RWPE2 (cell line): ENCODE measurements around the gene ST8SIA6.

Source experiments
- ATAC-seq: fragments of 200-7000 bp; cut with Tn5 transposase; 3 replicates; pipeline ENCODE4 v1.9.1; 2021; ENCODE audit warnings: low read depth
- DNase-seq: peaks from one replicate; pipeline ENCODE4 v3.0.0-alpha.2; 2020; ENCODE audit warnings: low spot score
- H3K27ac ChIP-seq: fragments of 450-650 bp; 2 replicates; pipeline ENCODE4 v1.5.1; 2017; ENCODE audit warnings: mild to moderate bottlenecking; ENCODE audit not compliant: poor library complexity, severe bottlenecking
- H3K27me3 ChIP-seq: fragments of 250-450 bp; sonication (Bioruptor Pico); 2 replicates; pipeline ENCODE4 v1.5.1; 2021; ENCODE audit warnings: mild to moderate bottlenecking, moderate library complexity; ENCODE audit not compliant: insufficient read depth, poor library complexity, severe bottlenecking
- H3K36me3 ChIP-seq: fragments of 250-450 bp; sonication (Bioruptor Pico); 2 replicates; pipeline ENCODE4 v1.5.1; 2020; ENCODE audit warnings: low read depth, mild to moderate bottlenecking, moderate library complexity
- H3K4me1 ChIP-seq: fragments of 250-450 bp; sonication (Bioruptor Pico); 2 replicates; pipeline ENCODE4 v1.5.1; 2021; ENCODE audit warnings: mild to moderate bottlenecking, moderate library complexity; ENCODE audit not compliant: insufficient read depth, poor library complexity, severe bottlenecking
- H3K4me3 ChIP-seq: fragments of 250-450 bp; sonication (Bioruptor Pico); 2 replicates; pipeline ENCODE4 v1.5.1; 2021; ENCODE audit warnings: mild to moderate bottlenecking, moderate library complexity; ENCODE audit not compliant: severe bottlenecking
- H3K9me3 ChIP-seq: fragments of 250-450 bp; sonication (Bioruptor Pico); 2 replicates; pipeline ENCODE4 v1.5.1; 2021; ENCODE audit warnings: mild to moderate bottlenecking, moderate library complexity; ENCODE audit not compliant: severe bottlenecking
- CTCF ChIP-seq: fragments of 450-650 bp; IDR thresholded peaks from one replicate; pipeline ENCODE4 v1.5.1; 2017; ENCODE audit warnings: mild to moderate bottlenecking, moderate library complexity; ENCODE audit not compliant: poor library complexity, severe bottlenecking

Gene ST8SIA6

GRCh38 chr10:17428351-17429097, 25.9 kb downstream of the ST8SIA6 start:
- no peak for TF ChIP-seq CTCF
- no peak overlapping the region for H3K4me3 ChIP-seq
- H3K4me1 ChIP-seq, result no peaks in the 10 kb centered on the region
- DNase-seq (no peak), ATAC-seq (no peak)
- H3K9me3 ChIP-seq, result no peaks in the 10 kb centered on the region
- no peaks in the 10 kb centered on the region for H3K27me3 ChIP-seq
- H3K27ac ChIP-seq, result no peak overlapping the region
- no peaks in the 10 kb centered on the region for H3K36me3 ChIP-seq

GRCh38 chr10:17427666-17428350, 26.6 kb downstream of the ST8SIA6 start:
- no peak for DNase-seq
- H3K4me3 ChIP-seq, result no peak overlapping the region
- TF ChIP-seq CTCF, result no peak

GRCh38 chr10:17427201-17427600, 27.2 kb downstream of the ST8SIA6 start:
- Histone ChIP-seq H3K9me3 (no peaks in the 10 kb centered on the region), H3K4me1 (no peaks in the 10 kb centered on the region), H3K27me3 (no peaks in the 10 kb centered on the region), H3K4me3 (no peak overlapping the region), H3K27ac (no peak overlapping the region), H3K36me3 (no peaks in the 10 kb centered on the region)
- DNase-seq (no peak), ATAC-seq (no peak)
- TF ChIP-seq CTCF, result no peak

More at GRCh38 chr10:17427666-17428350, 26.6 kb downstream of the ST8SIA6 start:
- H3K36me3 ChIP-seq, result no peaks in the 10 kb centered on the region
- H3K27ac ChIP-seq, result no peak overlapping the region
- no peak for ATAC-seq
- H3K9me3 ChIP-seq, result no peaks in the 10 kb centered on the region
- no peaks in the 10 kb centered on the region for H3K4me1 ChIP-seq
- no peaks in the 10 kb centered on the region for H3K27me3 ChIP-seq

GRCh38 chr10:17426263-17426750, 28.1 kb downstream of the ST8SIA6 start:
- ATAC-seq, result no peak
- Histone ChIP-seq H3K27me3 (no peaks in the 10 kb centered on the region), H3K27ac (no peak overlapping the region), H3K9me3 (no peaks in the 10 kb centered on the region), H3K4me1 (no peaks in the 10 kb centered on the region), H3K4me3 (no peak overlapping the region), H3K36me3 (no peaks in the 10 kb centered on the region)
- TF ChIP-seq CTCF, result no peak
- DNase-seq, result no peak
